ENCODE measurements around the gene DST.

GRCh38 chr6:56488281-56488680 lies 154.4 kb downstream of the DST start:
- TF ChIP-seq CTCF (IDR thresholded peaks at IDR 0.05) (no peak), EZH2 (IDR thresholded peaks at IDR 0.05) (no peak)
